ENCODE results near the gene TRIM32.
A peak's percentile ranks its signal among the peaks of the same experiment; 100 is the strongest.

The TRIM32 gene

DNA sequence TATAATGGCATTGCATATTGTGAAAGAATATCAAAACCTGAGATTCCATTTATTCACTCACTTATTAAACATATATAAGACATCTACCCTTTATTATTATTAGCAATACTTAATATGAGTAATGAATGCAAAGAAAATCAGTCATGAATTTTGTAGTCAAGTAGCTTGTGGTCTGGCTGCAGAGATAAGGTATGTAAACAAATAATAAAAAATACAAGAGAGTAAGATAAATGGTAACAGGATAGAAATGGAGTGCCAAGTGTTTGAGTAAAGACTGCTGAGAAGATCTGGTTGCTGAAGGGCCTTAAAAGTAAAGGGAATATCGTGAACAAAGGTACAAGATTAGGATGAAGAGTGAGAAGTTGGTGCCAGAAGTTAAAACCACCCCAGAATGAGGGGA, 18.4 kb downstream of the TRIM32 start:
- DNase-seq (ENCODE audit: low read depth in 2 of 2): no peak

DNA sequence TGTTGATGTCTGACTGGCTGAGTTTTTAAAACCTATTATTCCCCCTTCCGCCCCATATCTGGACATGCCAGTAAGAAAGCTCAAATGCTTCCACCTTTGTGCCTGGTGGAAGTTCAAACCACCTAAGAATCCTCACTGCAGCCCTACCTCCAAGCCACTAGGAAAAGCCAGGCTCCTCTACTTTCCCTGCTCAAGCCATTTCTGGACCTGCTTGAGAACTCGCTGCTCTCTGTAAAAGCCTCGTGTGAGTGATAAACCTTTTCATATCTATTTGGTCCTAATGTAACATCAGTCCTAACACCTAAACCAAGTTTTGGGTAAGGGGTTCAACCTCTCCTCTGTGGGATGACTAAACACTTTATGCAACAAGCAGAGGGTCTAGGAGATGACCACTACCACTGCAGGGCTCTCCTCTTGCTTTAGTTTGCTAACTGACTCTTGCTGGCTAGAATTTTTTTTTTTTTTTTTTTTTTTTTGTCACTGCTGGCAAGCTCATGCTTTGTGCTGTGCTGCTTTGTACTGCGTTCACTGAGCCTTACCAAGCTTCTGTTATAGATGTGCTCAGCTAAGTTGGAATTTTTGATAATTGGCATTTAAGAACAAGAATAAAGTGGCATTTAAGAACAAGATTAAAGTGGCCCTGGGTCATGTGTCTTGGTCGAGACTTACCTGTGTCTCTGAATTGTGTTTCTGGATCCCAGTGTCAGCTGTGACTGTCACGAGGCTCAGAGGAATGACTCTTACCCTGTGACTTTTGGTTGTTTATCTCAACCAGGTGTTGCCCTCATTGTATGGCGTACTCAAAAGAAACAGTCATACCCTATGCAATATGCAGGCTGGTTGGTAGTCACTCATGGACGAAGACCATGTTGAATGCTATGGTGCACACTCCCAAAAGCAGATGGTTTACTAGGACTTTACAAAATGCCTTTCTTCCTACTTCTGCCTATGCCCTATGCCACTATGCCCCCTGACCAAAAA, 19.5 kb downstream of the TRIM32 start:
- no peak for DNase-seq (ENCODE audit: low read depth in 2 of 2)

DNA sequence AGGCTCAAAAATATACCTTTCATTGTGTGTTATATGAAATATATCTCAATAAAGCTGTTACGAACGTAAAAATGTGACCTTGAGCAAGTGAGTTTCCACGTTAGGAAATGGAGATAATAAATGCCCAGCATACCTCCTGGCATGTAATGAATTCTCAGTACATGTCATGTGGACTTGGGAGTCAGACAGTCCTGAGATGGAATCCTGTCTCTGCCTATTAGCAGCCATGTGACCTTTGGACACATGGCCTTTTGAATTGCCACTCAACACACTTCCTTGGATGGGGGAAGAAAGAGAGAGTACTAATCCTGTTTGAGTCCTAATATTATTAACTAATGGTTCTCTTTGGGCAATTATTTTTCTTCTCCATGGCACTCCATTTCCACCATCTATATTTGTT, 25.7 kb downstream of the TRIM32 start:
- no peak for DNase-seq (ENCODE audit: low read depth in 2 of 2)

GRCh38 chr9:116713271-116713670, 26.2 kb downstream of the TRIM32 start:
- DNase-seq (ENCODE audit: low read depth in 2 of 2): no peak

DNA sequence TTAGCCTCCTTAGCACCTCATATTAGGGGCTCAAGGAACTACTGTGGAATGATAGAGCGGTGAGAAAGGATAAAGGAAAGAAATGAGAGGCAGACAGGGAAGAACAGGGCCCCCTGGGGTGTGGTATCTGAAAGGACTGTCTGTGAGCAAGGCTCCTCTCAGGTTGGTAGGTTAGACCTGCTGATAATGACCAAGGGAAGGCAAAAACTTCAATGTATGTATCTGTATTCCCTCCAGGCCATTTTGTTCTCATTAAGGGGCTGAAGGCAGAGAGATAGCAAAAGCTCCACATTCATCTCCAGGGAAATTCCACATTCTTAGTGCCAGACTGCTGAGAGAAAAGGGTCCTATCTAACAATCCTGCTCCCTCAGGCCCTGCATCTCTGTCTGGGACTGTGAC, 28.6 kb downstream of the TRIM32 start:
- DNase-seq (ENCODE audit: low read depth in 2 of 2): no peak

- no peak for DNase-seq (ENCODE audit: low read depth in 2 of 2)
Measured at GRCh38 chr9:116716438-116716837, 29.3 kb downstream of the TRIM32 start.

- peak; percentile 56 to 72 for DNase-seq (ENCODE audit: low read depth in 2 of 2)
Measured at GRCh38 chr9:116717150-116717549, 30.0 kb downstream of the TRIM32 start.

DNA sequence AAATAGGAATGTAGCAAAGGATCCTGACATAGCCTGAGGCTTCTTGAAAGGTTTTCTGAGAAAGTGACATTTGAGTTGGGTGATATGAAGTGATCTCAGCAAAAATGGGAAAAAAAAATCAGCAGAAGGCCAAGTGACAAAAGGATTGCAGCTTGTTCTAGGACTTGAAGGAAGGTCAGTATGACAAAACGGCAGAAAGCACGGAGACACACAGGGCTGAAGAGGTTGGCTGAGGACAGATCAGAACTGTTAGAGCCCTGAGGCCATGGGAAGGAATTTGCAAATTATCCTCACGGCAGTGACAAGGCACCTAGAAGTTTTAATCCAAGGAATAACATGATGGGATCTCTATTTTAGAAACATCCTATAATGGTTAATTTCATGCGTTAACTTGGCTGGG, 31.0 kb downstream of the TRIM32 start:
- no peak for DNase-seq (ENCODE audit: low read depth in 2 of 2)

DNA sequence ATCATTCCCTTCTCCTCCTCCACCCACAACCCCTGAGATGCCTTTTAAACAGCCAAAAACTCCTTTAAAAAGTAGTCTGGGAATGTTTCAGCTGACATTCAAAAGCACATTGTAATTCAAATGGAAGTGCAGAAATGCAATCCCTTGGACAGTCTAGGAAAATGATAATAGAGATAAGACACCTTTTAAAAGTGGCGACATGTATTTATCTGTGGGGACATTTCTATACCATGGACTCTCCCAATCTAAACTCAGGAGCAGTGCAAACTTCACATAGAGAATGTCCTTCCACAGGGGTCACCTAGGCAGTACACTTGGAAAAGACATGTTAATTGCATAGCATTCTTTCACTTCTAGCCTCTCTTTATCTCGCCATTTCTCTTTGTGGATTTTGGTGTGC, 33.0 kb downstream of the TRIM32 start:
- DNase-seq (ENCODE audit: low read depth in 2 of 2): no peak

- no peak for DNase-seq (ENCODE audit: low read depth in 2 of 2)
Measured at GRCh38 chr9:116721411-116721810, 34.3 kb downstream of the TRIM32 start.

DNA sequence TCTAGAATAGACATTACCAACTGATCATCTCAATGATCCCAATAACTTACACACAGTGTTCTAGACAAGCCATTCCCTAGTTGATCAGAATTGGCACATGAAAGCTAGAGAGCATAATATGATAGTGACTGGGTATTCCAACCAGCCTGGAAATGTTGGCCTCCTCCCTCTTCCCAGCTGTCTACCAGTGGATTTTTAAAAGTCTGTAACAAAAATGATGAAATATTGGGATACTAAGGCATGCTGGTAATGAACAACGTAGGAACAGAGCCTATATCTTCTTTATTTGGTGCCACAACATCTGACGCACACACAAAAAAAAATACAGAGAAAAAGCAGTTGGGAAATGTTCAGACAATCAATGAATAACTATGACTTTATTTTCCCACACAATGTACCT, 34.8 kb downstream of the TRIM32 start:
- DNase-seq (ENCODE audit: low read depth in 2 of 2): no peak

GRCh38 chr9:116724123-116724522, 37.0 kb downstream of the TRIM32 start:
- no peak for DNase-seq (ENCODE audit: low read depth in 2 of 2)

DNA sequence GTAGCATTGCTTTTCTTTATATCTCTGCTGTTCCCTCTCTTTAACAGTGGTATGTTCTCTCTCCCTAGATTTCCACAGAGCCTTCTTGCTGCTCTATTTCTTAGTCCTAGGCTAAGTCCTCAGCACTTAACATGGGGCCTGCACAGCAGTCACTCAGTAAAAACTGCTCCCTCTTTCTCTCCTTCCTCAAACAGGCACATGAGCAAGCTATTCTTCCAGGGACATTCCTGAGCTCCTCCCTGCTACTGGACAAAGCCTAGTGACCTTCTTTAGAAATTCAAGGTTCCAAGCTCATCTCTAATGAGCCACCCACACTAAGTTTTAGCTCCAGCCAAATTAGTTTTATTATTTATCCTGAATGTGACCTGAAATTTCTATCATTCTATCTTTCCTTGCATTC, 39.5 kb downstream of the TRIM32 start:
- DNase-seq (ENCODE audit: low read depth in 2 of 2): no peak

- DNase-seq (ENCODE audit: low read depth in 2 of 2): no peak
Measured at GRCh38 chr9:116733010-116733641, 46.0 kb downstream of the TRIM32 start.

- DNase-seq (ENCODE audit: low read depth in 2 of 2): no peak
Measured at GRCh38 chr9:116736399-116737151, 49.5 kb downstream of the TRIM32 start.

- peak; percentile 32 to 40 for DNase-seq (ENCODE audit: low read depth in 2 of 2)
Measured at GRCh38 chr9:116737152-116737546, 50.0 kb downstream of the TRIM32 start.

GRCh38 chr9:116741086-116741740, 54.1 kb downstream of the TRIM32 start:
- DNase-seq (ENCODE audit: low read depth in 2 of 2): no peak

DNA sequence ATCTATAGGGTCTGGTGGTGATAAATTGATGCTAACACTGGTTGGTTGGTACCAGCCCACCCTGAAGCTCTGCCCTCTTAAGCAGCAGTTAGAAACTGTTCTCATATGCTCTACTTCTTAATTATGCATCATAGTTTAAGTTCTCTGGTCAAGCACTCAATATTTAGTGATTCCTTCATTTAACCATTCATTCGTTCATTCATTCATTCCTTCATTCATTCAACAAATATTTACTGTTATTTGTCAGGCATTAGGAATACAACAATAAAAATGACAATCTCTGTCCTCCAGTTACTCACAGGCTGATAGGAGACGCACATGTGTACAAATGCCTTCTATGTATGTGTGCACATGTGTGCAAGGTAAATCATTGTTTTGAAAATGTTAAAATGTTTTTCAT, 54.6 kb downstream of the TRIM32 start:
- no peak for DNase-seq (ENCODE audit: low read depth in 2 of 2)

GRCh38 chr9:116749176-116749575, 62.1 kb downstream of the TRIM32 start:
- no peak for DNase-seq (ENCODE audit: low read depth in 2 of 2)

GRCh38 chr9:116749772-116750171, 62.7 kb downstream of the TRIM32 start:
- no peak for DNase-seq (ENCODE audit: low read depth in 2 of 2)

- DNase-seq (ENCODE audit: low read depth in 2 of 2): no peak
Measured at GRCh38 chr9:116750510-116750909, 63.4 kb downstream of the TRIM32 start.

Measured in fibroblast of skin of left biceps (primary cell).